ENCODE measurements around the gene KCNMB1.

The KCNMB1 gene

GRCh38 chr5:170375283-170375682, 13.9 kb downstream of the KCNMB1 start:
- DNase-seq: no peak

DNA sequence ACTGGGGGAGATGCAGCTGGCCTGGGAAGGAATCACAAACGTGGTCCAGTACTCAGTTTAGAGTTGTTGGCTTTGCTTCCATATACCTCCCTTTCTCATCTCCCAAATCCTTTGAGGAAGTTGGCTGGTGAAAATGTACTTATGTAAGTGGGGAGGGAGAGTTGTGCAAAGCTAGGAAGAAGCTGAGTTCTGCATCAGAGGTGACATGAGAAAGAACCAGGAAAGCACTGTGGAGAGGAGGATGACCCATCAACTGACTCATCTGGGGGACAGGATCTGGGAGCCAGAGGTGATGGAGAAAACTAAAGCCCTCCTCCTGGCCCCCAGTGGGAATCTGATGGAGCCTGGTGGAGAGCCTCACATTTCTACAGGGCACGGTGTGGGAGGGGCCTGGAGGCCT, 16.2 kb downstream of the KCNMB1 start:
- DNase-seq: no peak

- no peak for DNase-seq
Observed at GRCh38 chr5:170368586-170368985, 20.6 kb downstream of the KCNMB1 start.

DNA sequence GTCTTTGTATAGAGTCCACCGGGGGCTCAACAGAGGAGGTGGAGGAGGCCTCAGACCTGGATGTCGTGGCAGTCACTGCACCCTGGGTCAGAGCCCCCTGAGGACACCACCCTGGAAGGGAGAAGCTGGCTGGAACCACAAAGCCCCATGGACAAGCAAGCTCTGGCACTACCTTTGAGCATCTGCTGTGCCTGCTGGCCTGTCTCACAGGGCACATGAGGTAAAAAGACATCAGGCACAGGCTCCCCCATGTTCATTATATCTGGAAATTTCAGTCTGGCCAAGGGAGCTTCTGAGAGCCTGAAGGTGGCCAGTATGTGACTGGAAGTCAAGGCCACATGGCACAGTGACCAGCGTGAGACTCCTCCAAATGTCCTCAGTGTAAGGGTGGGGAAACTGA, 22.9 kb downstream of the KCNMB1 start:
- no peak for DNase-seq

DNA sequence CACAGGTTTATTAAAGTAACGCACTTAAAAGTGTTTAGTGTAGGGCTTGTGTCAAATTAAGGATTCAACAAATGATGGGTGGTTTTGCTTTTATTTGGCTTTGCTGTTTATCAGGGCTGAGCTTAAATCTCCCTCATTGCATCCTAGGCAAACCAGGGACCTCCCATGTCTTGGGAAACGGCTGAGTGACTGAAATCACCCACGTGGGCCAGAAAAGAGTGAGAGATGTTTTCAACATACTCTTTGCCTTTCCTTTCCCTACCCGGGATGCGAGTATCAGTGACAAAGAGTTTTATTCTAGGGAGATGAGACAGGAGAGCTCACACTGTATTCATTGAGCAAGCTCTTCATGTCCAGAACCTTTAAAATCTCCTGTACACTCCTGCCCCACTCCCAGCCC, 23.3 kb downstream of the KCNMB1 start:
- no peak for DNase-seq

DNA sequence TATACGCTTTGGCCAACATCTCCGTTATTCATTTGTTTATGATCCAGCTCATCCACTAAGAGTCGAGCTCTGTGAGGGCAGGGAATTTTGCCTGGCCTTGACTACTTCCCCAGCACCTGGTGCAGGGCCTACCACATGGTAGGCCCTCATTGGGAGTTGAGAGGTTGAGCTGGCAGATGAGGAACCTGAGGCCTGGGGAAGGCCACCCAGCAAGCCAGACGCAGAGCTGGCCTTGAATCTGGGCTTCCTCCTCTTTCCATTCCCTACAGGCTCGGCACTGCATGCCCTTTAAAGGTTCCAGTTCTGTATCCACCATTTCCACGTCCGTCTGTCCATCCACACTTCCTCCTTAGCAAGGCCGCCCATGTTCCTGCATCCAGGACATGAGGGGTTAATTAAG, 24.2 kb downstream of the KCNMB1 start:
- DNase-seq: no peak

DNA sequence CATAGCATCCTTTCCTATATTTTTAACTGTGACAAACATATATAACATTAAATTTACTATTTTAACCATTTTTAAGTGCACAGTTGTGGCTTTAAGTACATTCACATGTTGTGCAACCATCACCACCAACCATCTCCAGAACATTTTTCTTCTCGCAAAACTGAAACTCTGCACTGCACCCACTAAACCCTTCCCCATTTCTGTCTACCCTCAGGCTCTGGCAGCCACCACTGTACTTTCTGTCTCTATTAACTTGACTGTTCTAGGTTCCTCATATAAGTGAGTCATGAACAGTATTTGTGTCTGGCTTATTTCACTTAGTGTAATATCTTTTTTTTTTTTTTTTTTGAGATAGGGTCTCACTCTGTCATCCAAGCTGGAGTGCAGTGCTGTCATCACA, 25.5 kb downstream of the KCNMB1 start:
- DNase-seq: no peak

DNA sequence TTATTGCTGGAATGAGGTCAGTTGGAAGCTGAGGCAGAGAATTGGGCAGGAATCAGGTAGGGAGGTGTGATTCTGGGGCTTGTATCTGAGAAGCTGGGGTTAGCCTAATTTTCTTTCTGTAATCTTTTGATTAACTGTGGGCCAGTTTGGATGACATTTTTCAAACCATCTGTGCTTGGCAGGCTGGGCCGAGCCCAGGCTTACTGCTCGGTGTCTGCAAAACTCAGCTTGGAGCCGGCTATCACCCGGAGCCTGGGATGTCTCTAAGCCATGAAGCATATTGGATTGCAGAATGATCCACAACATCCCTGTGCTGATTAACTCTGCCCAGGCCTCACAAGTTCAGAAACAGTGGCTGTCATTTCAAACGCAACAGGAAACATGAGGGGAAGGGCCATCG, 26.5 kb downstream of the KCNMB1 start:
- DNase-seq: no peak

GRCh38 chr5:170362102-170362501, 27.1 kb downstream of the KCNMB1 start:
- DNase-seq: no peak

- no peak for DNase-seq
Observed at GRCh38 chr5:170361616-170362015, 27.6 kb downstream of the KCNMB1 start.

GRCh38 chr5:170361116-170361515, 28.1 kb downstream of the KCNMB1 start:
- no peak for DNase-seq

DNA sequence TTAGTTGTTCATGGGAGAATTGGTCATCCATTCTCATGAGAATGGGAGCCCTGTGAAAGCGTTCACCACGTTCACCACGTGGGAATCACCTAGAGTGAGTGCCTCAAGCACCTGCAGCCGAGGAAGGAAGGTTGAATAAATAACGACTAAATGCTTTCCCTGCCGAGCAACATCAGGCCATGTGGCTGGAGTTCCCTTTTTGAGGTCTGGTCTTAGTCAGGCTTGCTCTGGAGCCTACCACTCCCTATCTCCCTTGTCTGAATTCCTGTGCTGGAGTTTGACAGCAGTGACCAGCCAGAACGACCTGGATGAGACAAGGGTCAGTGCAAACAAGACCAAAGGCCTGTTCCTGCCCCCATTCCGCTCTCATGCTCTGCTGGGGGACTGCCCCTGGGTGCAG, 28.5 kb downstream of the KCNMB1 start:
- no peak for DNase-seq

GRCh38 chr5:170357955-170358444, 31.2 kb downstream of the KCNMB1 start:
- no peak for DNase-seq

- DNase-seq: no peak
Observed at GRCh38 chr5:170355601-170356098, 33.5 kb downstream of the KCNMB1 start.

- DNase-seq: no peak
Observed at GRCh38 chr5:170353961-170354360, 35.2 kb downstream of the KCNMB1 start.

GRCh38 chr5:170353011-170353761, 36.0 kb downstream of the KCNMB1 start:
- DNase-seq: peak in 1 of 2 experiments; percentile 10

DNA sequence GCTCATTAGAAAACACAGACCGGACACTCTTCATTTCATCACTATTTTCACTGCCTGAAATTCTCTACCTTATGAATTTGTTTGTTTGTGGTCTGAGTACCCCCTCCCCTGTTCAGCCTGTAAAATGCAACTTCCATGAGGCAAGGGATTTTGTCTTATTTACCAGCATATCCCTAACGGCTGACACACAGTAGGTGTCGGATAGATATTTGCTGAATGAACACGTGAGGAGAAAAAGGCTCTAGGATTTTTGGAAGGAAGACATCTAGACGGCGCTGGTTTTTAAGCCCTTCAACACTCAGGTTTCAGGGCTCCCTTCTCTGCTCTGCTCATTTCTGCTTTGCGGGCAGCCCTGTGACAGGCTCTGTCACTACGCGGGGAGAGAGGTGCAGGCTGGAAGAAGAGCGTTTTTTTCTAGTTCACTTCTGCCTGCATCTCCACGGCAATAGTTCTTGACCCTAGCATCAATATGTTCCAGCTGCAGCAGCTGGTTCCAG, 41.0 kb downstream of the KCNMB1 start:
- DNase-seq: no peak

GRCh38 chr5:170347022-170347567, 42.1 kb downstream of the KCNMB1 start:
- DNase-seq: no peak

DNA sequence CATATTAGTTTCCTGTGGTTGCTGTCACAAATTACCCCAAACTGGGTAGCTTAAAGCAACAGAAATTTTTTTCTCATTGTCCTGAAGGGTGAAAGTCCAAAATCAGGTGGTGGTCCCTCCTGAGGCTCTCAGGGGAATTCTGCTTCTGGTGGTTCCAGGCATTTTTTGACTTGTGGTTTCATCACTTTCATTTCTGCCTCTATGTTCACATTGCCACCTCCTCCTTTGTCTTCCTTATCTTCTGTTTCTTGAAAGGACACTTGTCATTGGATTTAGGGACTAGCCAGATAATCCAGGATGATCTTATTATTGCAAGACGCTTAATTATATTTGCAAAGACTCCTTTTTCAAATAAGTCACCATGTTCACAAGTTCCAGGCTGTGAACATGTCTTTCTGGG, 43.2 kb downstream of the KCNMB1 start:
- no peak for DNase-seq

DNA sequence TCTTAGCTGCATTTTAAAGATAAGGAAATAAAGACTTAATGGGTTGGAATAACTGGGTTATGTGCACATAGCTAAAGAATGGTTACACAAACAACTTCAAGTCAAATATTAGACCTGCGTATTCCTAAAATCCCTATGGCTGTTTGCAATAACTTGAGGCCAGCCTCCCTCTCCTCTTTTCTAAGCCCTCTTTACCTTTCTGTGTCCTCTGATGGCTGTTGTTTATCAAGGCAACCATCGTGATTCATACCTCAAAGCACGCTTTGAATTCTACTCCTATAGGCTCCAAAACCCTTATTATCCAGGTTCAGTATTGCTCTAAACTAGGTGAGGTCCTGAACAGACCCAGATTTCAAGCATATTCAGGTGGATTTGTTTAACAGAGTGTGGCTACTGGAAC, 46.0 kb downstream of the KCNMB1 start:
- DNase-seq: no peak

DNA sequence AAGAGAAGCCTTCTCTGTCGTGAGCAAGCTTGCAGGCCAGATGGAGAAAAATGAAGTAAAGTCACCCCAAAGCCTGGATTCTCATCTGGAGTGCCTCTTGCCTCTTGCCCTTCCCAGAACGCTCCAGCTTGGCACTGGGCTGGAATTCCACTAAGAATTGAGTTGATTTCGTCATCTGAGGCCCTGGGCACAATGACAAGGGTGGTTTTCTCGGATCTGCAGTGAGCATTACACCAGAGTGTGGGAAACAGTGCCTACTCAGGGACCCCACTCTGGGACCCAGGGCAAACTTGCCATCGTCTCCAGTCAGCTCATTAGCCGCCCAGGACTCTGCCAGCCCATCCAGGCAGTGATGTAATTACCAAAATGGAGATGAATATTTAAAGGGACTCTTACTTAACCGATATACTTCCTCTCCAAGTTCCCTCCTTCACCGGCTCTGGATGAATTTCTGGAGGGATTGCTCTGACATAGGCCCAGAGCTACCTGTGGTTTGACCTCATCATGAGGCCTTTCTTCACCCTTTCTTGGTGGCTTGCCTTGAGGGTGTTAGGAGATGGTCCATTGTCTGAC, 46.9 kb downstream of the KCNMB1 start:
- DNase-seq: no peak

DNA sequence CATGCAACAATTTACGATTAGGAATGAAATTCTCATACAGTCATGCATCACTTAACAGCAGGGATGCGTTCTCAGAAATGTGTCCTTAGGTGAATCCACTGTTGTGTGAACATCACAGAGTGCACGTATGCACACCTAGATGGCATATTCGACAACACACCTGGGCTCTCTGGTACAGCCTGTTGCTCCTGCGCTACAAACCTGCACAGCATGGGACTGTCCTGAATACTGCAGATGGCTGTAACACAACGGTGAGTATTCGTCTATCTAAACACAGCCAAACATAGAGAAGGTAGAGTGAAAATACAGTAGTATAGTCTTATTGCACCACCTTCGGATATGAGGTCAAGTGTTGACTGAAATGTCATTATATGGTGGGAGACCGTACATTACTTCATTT, 47.6 kb downstream of the KCNMB1 start:
- no peak for DNase-seq

GRCh38 chr5:170339780-170340167, 49.4 kb downstream of the KCNMB1 start:
- no peak for DNase-seq
